PFSK-1 (cell line): Measurements from ENCODE around the gene BABAM2.

Source experiments
- TAF1 ChIP-seq: IDR thresholded peaks from 2 replicates; pipeline ENCODE4 v1.6.1; 2012; ENCODE audit warnings: low read length, control low read depth, borderline replicate concordance; ENCODE audit not compliant: insufficient read depth
- TF ChIP-seq, protein P1 (sequence below), 2 experiments: IDR thresholded peaks; 2 replicates each; pipeline versions ENCODE4 v1.6.1 to v1.8.0; 2011 to 2012; ENCODE audit warnings: low read depth in 2 of 2, low read length in 2 of 2, control low read depth in 1 of 2, inconsistent platforms in 1 of 2, mild to moderate bottlenecking in 1 of 2, moderate library complexity in 1 of 2; ENCODE audit not compliant: insufficient read depth in 1 of 2

- TF ChIP-seq, protein P1, sequence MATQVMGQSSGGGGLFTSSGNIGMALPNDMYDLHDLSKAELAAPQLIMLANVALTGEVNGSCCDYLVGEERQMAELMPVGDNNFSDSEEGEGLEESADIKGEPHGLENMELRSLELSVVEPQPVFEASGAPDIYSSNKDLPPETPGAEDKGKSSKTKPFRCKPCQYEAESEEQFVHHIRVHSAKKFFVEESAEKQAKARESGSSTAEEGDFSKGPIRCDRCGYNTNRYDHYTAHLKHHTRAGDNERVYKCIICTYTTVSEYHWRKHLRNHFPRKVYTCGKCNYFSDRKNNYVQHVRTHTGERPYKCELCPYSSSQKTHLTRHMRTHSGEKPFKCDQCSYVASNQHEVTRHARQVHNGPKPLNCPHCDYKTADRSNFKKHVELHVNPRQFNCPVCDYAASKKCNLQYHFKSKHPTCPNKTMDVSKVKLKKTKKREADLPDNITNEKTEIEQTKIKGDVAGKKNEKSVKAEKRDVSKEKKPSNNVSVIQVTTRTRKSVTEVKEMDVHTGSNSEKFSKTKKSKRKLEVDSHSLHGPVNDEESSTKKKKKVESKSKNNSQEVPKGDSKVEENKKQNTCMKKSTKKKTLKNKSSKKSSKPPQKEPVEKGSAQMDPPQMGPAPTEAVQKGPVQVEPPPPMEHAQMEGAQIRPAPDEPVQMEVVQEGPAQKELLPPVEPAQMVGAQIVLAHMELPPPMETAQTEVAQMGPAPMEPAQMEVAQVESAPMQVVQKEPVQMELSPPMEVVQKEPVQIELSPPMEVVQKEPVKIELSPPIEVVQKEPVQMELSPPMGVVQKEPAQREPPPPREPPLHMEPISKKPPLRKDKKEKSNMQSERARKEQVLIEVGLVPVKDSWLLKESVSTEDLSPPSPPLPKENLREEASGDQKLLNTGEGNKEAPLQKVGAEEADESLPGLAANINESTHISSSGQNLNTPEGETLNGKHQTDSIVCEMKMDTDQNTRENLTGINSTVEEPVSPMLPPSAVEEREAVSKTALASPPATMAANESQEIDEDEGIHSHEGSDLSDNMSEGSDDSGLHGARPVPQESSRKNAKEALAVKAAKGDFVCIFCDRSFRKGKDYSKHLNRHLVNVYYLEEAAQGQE (IDR thresholded peaks at IDR 0.05; ENCODE audit: insufficient read depth in 1 of 2, low read depth in 2 of 2, low read length in 2 of 2): no peak
- no peak for TF ChIP-seq TAF1
Observed at GRCh38 chr2:28004086-28004485, 113.6 kb downstream of the BABAM2 start.
